Keratinocyte (primary cell): ENCODE results near the gene UBR3.

Experiments used
- EZH2 ChIP-seq: IDR thresholded peaks from one replicate; pipeline ENCODE4 v1.6.1; 2012; ENCODE audit warnings: inconsistent platforms, mild to moderate bottlenecking, low read length, moderate library complexity
- TF ChIP-seq, protein P1 (sequence below), 3 experiments: IDR thresholded peaks in 1 of 3; conservative IDR thresholded peaks in 1 of 3; optimal IDR thresholded peaks in 1 of 3; 2 replicates in 2 of 3; 3 replicates in 1 of 3; pipeline versions ENCODE3 to v1.5.1; 2011; ENCODE audit warnings: low read length in 3 of 3, mild to moderate bottlenecking in 3 of 3, moderate library complexity in 2 of 3, control low read depth in 1 of 3, inconsistent platforms in 1 of 3; ENCODE audit not compliant: insufficient read depth in 2 of 3; ENCODE audit errors: extremely low read depth in 1 of 3

DNA sequence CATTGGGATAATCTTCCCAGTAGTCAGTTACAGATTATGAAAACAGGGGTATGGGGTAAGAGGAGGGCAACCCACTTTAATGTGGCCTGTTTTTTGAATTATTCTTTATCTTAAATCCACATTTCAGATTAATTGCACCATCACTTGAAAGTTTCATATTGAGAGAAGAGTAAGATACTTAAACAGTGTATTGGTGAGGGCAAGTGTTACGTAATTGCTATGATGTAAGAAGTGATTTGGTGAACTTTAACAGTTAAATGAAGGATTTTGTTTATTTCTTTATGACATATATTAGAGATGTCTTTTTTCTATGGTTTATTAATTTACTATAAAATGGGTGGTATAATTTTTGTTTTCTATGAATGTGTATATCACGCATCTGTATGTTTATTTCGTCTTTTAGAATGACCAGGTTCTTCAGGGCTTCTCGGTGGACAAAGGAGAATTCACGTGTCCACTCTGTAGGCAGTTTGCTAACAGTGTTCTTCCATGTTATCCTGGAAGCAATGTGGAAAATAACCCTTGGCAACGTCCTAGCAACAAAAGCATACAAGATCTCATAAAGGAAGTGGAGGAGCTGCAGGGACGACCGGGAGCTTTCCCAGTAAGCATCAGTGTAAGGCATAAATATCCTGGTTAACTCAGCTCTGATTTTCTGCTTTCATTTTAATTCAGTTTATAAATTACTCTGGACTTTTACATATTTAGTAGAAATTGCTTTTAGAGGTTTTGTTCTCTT is 179.5 kb downstream of the UBR3 start:
- TF ChIP-seq, protein P1, sequence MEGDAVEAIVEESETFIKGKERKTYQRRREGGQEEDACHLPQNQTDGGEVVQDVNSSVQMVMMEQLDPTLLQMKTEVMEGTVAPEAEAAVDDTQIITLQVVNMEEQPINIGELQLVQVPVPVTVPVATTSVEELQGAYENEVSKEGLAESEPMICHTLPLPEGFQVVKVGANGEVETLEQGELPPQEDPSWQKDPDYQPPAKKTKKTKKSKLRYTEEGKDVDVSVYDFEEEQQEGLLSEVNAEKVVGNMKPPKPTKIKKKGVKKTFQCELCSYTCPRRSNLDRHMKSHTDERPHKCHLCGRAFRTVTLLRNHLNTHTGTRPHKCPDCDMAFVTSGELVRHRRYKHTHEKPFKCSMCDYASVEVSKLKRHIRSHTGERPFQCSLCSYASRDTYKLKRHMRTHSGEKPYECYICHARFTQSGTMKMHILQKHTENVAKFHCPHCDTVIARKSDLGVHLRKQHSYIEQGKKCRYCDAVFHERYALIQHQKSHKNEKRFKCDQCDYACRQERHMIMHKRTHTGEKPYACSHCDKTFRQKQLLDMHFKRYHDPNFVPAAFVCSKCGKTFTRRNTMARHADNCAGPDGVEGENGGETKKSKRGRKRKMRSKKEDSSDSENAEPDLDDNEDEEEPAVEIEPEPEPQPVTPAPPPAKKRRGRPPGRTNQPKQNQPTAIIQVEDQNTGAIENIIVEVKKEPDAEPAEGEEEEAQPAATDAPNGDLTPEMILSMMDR (optimal IDR thresholded peaks at IDR 0.05 in 1 of 3, IDR thresholded peaks at IDR 0.05 in 1 of 3, conservative IDR thresholded peaks at IDR 0.05 in 1 of 3; ENCODE audit: extremely low read depth in 1 of 3, insufficient read depth in 2 of 3, low read length in 3 of 3), result no peak
- no peak for TF ChIP-seq EZH2
